Stimulated activated CD4-positive, alpha-beta T cell treated with anti-CD3 and anti-CD28 coated beads, Interleukin-4, amount 100 ng/mL, for 24 hours (primary cell): Measurements from ENCODE around the gene APBA2.
"Not testable (repeated sequence)": the region's sequence is repeated elsewhere in the genome, so short reads cannot be mapped to it uniquely, and the experiment has no call there.

Source experiments
- DNase-seq: peaks from one replicate; pipeline ENCODE4 v3.0.0-alpha.2; 2020

APBA2 gene

GRCh38 chr15:28885630-28886430 is at the start of gene APBA2:
Gene APBA2 (plus strand): TSS chr15:28885974. CDS start chr15:29053885, 167,911 bp downstream.
- peak; percentile 44 for DNase-seq

GRCh38 chr15:28840285-28840684 is 45.5 kb upstream of the APBA2 start:
- DNase-seq: not testable (repeated sequence)

GRCh38 chr15:28842210-28842609 is 43.6 kb upstream of the APBA2 start:
- DNase-seq: not testable (repeated sequence)

- not testable (repeated sequence) for DNase-seq
Observed at GRCh38 chr15:28843520-28843919, 42.3 kb upstream of the APBA2 start.

GRCh38 chr15:28844147-28844546 is 41.6 kb upstream of the APBA2 start:
- DNase-seq: not testable (repeated sequence)

GRCh38 chr15:28847247-28847646 is 38.5 kb upstream of the APBA2 start:
- not testable (repeated sequence) for DNase-seq

GRCh38 chr15:28847959-28848358 is 37.8 kb upstream of the APBA2 start:
- DNase-seq: not testable (repeated sequence)

- not testable (repeated sequence) for DNase-seq
Observed at GRCh38 chr15:28848521-28848920, 37.3 kb upstream of the APBA2 start, which contains the start of gene GOLGA6L7. Gene GOLGA6L7 (minus strand): TSS chr15:28848644. CDS start chr15:28848549, 95 bp downstream.

- DNase-seq: not testable (repeated sequence)
Observed at GRCh38 chr15:28849271-28849670, 36.5 kb upstream of the APBA2 start.

GRCh38 chr15:28849766-28850165 is 36.0 kb upstream of the APBA2 start:
- not testable (repeated sequence) for DNase-seq

GRCh38 chr15:28853654-28854053 is 32.1 kb upstream of the APBA2 start:
- DNase-seq: not testable (repeated sequence)

GRCh38 chr15:28854578-28854977 is 31.2 kb upstream of the APBA2 start:
- not testable (repeated sequence) for DNase-seq

- DNase-seq: no peak
Observed at GRCh38 chr15:28861031-28861534, 24.7 kb upstream of the APBA2 start.

- DNase-seq: not testable (repeated sequence)
Observed at GRCh38 chr15:28861589-28862293, 24.0 kb upstream of the APBA2 start.

- no peak for DNase-seq
Observed at GRCh38 chr15:28868744-28869345, 16.9 kb upstream of the APBA2 start.

- no peak for DNase-seq
Observed at GRCh38 chr15:28871168-28871567, 14.6 kb upstream of the APBA2 start.

GRCh38 chr15:28873006-28873405 is 12.8 kb upstream of the APBA2 start:
- DNase-seq: no peak

GRCh38 chr15:28873585-28874190 is 12.1 kb upstream of the APBA2 start:
- no peak for DNase-seq

- no peak for DNase-seq
Observed at GRCh38 chr15:28875461-28876000, 10.2 kb upstream of the APBA2 start.

- no peak for DNase-seq
Observed at GRCh38 chr15:28876131-28876844, 9.5 kb upstream of the APBA2 start.

- DNase-seq: no peak
Observed at GRCh38 chr15:28876845-28877185, 9.0 kb upstream of the APBA2 start.

- no peak for DNase-seq
Observed at GRCh38 chr15:28878209-28878608, 7.6 kb upstream of the APBA2 start.
